Neuron (in vitro differentiated cells): ENCODE data around the gene RPRD2.
"Not testable (repeated sequence)": the region's sequence is repeated elsewhere in the genome, so short reads cannot be mapped to it uniquely, and the experiment has no call there.

Source experiments
- H2AFZ ChIP-seq: one replicate; pipeline ENCODE4 v1.6.1; 2013; ENCODE audit warnings: low read depth, mild to moderate bottlenecking, inconsistent platforms, low read length, moderate library complexity
- H3K27me3 ChIP-seq: one replicate; pipeline ENCODE4 v1.6.1; 2013; ENCODE audit warnings: low read length; ENCODE audit not compliant: insufficient read depth
- H3K36me3 ChIP-seq: one replicate; pipeline ENCODE4 v1.6.1; 2013; ENCODE audit warnings: low read length; ENCODE audit not compliant: insufficient read depth
- H3K4me1 ChIP-seq: one replicate; pipeline ENCODE4 v1.6.1; 2013; ENCODE audit warnings: low read length; ENCODE audit not compliant: insufficient read depth
- H3K4me3 ChIP-seq: 2 replicates; pipeline ENCODE4 v1.5.1; 2013; ENCODE audit warnings: mild to moderate bottlenecking, low read length, moderate library complexity
- H3K9me3 ChIP-seq: one replicate; pipeline ENCODE4 v1.6.1; 2013; ENCODE audit warnings: low read length

The RPRD2 gene

GRCh38 chr1:150363426-150364230 lies at the start of gene RPRD2:
Gene RPRD2 (plus strand): TSS chr1:150364147. CDS start chr1:150364715, 568 bp downstream.
- peaks cover 16% of the 10 kb centered on the region for H3K4me1 ChIP-seq
- H2AFZ ChIP-seq = peak within 1 kb of the TSS; percentile 52
- H3K4me3 ChIP-seq = peak within 1 kb of the TSS; percentile 77
- H3K36me3 ChIP-seq = no peaks in the 10 kb centered on the region
- H3K9me3 ChIP-seq = no peaks in the 10 kb centered on the region
- H3K27me3 ChIP-seq = no peaks in the 10 kb centered on the region

GRCh38 chr1:150314691-150315090 lies 49.3 kb upstream of the RPRD2 start:
- not testable (repeated sequence) for H3K36me3 ChIP-seq, H3K4me1 ChIP-seq, H2AFZ ChIP-seq, H3K9me3 ChIP-seq, H3K27me3 ChIP-seq, H3K4me3 ChIP-seq

- Histone ChIP-seq H2AFZ (peak overlapping the region; percentile 69), H3K27me3 (no peaks in the 10 kb centered on the region), H3K9me3 (no peaks in the 10 kb centered on the region), H3K4me3 (peak overlapping the region; percentile 91), H3K36me3 (peaks cover 16% of the 10 kb centered on the region), H3K4me1 (peaks cover 7% of the 10 kb centered on the region)
Measured at GRCh38 chr1:150320667-150320978, 43.3 kb upstream of the RPRD2 start.

- Histone ChIP-seq H3K27me3 (no peaks in the 10 kb centered on the region), H3K9me3 (no peaks in the 10 kb centered on the region), H3K36me3 (peaks cover 27% of the 10 kb centered on the region), H3K4me3 (peak overlapping the region; percentile 91), H3K4me1 (peaks cover 7% of the 10 kb centered on the region), H2AFZ (no peak overlapping the region)
Measured at GRCh38 chr1:150321826-150322166, 42.2 kb upstream of the RPRD2 start.

- Histone ChIP-seq H3K27me3 (no peaks in the 10 kb centered on the region), H3K9me3 (no peaks in the 10 kb centered on the region), H2AFZ (no peak overlapping the region), H3K36me3 (peaks cover 31% of the 10 kb centered on the region), H3K4me3 (peak overlapping the region; percentile 91), H3K4me1 (peaks cover 7% of the 10 kb centered on the region)
Measured at GRCh38 chr1:150322310-150322709, 41.6 kb upstream of the RPRD2 start.

DNA sequence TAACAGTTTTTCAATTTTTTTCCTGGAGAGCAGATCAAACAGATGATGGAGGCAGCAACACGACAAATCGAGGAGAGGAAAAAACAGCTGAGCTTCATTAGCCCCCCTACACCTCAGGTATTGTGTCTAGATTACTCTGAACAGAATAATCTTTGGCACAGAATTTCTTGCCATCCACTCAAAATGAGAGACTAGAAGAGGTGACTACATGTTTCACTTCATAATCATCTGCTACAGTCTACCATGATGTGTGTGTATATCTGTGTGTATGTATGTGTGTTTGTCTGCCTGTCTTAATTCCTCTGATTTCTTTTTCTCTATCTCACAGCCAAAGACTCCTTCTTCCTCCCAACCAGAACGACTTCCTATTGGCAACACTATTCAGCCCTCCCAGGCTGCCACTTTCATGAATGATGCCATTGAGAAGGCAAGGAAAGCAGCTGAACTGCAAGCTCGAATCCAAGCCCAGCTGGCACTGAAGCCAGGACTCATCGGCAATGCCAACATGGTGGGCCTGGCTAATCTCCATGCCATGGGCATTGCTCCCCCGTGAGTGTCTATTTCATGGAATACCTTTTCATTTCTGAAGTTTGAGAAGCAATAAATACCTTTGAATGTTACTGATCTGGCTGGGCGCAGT lies 31.2 kb upstream of the RPRD2 start:
- Histone ChIP-seq H3K27me3 (no peaks in the 10 kb centered on the region), H2AFZ (no peak overlapping the region), H3K4me3 (no peak overlapping the region), H3K9me3 (no peaks in the 10 kb centered on the region), H3K36me3 (peaks cover 75% of the 10 kb centered on the region), H3K4me1 (no peaks in the 10 kb centered on the region)

- H3K27me3 ChIP-seq = no peaks in the 10 kb centered on the region
Measured at GRCh38 chr1:150346316-150346715, 17.6 kb upstream of the RPRD2 start.

DNA sequence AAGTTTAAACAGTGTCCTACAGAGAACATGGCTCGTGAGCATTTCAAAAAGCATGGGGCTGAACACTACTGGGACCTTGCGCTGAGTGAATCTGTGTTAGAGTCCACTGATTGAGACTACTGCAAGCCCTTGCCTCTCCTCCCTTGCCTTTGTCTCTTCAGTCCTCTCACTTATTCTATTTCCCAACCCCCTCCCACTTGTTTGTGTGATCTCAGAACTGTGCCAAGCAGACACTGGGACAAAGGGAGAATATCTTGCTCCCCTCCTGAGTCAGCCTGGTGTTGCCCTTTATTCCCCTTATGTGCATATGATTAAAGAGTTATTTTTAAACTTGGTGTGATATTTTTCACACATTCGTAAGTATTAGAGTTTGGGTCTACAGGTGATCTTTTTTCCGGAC lies 11.1 kb upstream of the RPRD2 start:
- peaks cover 49% of the 10 kb centered on the region for H3K36me3 ChIP-seq

More at GRCh38 chr1:150346316-150346715, 17.6 kb upstream of the RPRD2 start:
- H3K4me1 ChIP-seq = no peaks in the 10 kb centered on the region
- H3K9me3 ChIP-seq = no peaks in the 10 kb centered on the region
- H3K36me3 ChIP-seq = peaks cover 74% of the 10 kb centered on the region
- no peak overlapping the region for H2AFZ ChIP-seq
- no peak overlapping the region for H3K4me3 ChIP-seq

GRCh38 chr1:150362721-150363425 lies 1.1 kb upstream of the RPRD2 start:
- Histone ChIP-seq H3K9me3 (no peaks in the 10 kb centered on the region), H2AFZ (peak overlapping the region; percentile 47), H3K27me3 (no peaks in the 10 kb centered on the region), H3K4me1 (peaks cover 16% of the 10 kb centered on the region), H3K36me3 (no peaks in the 10 kb centered on the region), H3K4me3 (peak overlapping the region; percentile 77)

More for the DNA sequence above, 11.1 kb upstream of the RPRD2 start:
- Histone ChIP-seq H2AFZ (no peak overlapping the region), H3K27me3 (no peaks in the 10 kb centered on the region), H3K4me3 (no peak overlapping the region), H3K4me1 (no peaks in the 10 kb centered on the region), H3K9me3 (no peaks in the 10 kb centered on the region)

DNA sequence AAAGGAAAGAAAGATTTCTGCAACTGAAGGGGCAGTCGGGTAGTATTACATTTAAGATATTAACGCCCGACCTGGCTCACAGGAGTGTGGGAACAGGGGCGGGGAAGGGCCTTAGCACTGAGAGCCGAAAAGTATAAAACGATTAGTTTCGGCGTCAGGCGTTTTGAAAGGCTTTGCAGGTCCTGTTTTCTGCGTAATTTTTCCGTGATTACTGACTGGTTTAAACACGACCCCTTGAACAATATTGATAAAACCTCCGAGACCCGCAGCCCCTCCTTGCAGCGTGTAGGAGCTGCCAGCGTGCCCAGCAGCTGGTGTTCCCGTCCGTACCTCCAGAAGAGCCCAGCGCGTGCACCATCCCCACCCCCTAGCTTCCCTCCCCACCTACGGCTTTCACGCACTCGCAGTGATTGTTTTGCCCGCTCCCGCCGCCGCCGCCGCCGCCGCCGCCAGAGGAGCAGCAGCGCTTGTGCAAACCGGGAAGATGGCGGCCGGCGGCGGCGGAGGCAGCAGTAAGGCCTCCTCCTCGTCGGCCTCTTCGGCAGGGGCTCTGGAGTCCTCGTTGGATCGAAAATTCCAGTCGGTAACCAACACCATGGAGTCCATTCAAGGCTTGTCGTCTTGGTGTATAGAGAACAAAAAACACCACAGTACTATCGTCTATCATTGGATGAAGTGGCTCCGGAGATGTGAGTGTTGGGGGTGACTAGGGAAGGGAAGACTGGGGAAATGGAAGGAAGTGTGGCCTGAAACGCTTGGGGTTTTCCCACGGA lies 470 bp downstream of the RPRD2 start:
- peak overlapping the region; percentile 77 for H3K4me3 ChIP-seq
- H3K27me3 ChIP-seq = no peaks in the 10 kb centered on the region
- peaks cover 16% of the 10 kb centered on the region for H3K4me1 ChIP-seq
- no peaks in the 10 kb centered on the region for H3K36me3 ChIP-seq
- H3K9me3 ChIP-seq = no peaks in the 10 kb centered on the region
- H2AFZ ChIP-seq = peak overlapping the region; percentile 52

GRCh38 chr1:150365941-150366340 lies 2.0 kb downstream of the RPRD2 start:
- peak overlapping the region; percentile 77 for H3K4me3 ChIP-seq
- H2AFZ ChIP-seq = no peak overlapping the region
- no peaks in the 10 kb centered on the region for H3K27me3 ChIP-seq
- H3K36me3 ChIP-seq = no peaks in the 10 kb centered on the region
- peaks cover 16% of the 10 kb centered on the region for H3K4me1 ChIP-seq
- H3K9me3 ChIP-seq = no peaks in the 10 kb centered on the region

- H3K27me3 ChIP-seq = no peaks in the 10 kb centered on the region
- H3K9me3 ChIP-seq = no peaks in the 10 kb centered on the region
- peak overlapping the region; percentile 77 for H3K4me3 ChIP-seq
- no peak overlapping the region for H2AFZ ChIP-seq
- H3K36me3 ChIP-seq = no peaks in the 10 kb centered on the region
- peaks cover 16% of the 10 kb centered on the region for H3K4me1 ChIP-seq
Measured at GRCh38 chr1:150366416-150367296, 2.7 kb downstream of the RPRD2 start.
